IMR-90 (cell line): ENCODE results near the gene CRB1. TPM values are rescaled to one million over a fixed set of nuclear protein-coding genes. Genes with fewer than 3 reads are reported as not detected.

Experiments
- ATAC-seq: fragments of 200-7000 bp; cut with Tn5 transposase; 2 replicates; pipeline ENCODE4 v1.9.1; 2020; ENCODE audit warnings: low read depth, mild to moderate bottlenecking, moderate library complexity
- BruUV-seq: library from RNA; stranded (reverse); fragments of 400-500 nt; replicated peaks from 2 replicates; lab custom pipeline; 2021; lab: Mats Ljungman, UMichigan
- CTCF ChIA-PET: fragments of 300-600 bp; formaldehyde crosslinking; extraction: SDS; loops from one replicate; lab custom pipeline; 2021; ENCODE audit warnings: antibody characterized with exemption; lab: Yijun Ruan, JAX
- POLR2A ChIA-PET: fragments of 300-600 bp; sonication (Branson Sonifier 250); formaldehyde crosslinking; loops from one replicate; lab custom pipeline; 2022; ENCODE audit warnings: antibody characterized with exemption; ENCODE audit not compliant: unreplicated experiment; lab: Charles Lee
- DNase-seq: peaks from one replicate; pipeline ENCODE4 v3.0.0; 2013
- H2AFZ ChIP-seq: replicated peaks from 2 replicates; pipeline ENCODE3; 2013; ENCODE audit warnings: low read length, mild to moderate bottlenecking; ENCODE audit not compliant: poor library complexity
- H2AK5ac ChIP-seq: 2 replicates; pipeline ENCODE4 v1.6.1; 2013; ENCODE audit warnings: low read depth, low read length, inconsistent platforms
- H2AK9ac ChIP-seq: replicated peaks from 2 replicates; pipeline ENCODE3; 2013; ENCODE audit warnings: mild to moderate bottlenecking, low read depth, low read length, moderate library complexity; ENCODE audit not compliant: poor library complexity
- H2BK120ac ChIP-seq: 2 replicates; pipeline ENCODE4 v1.6.1; 2013; ENCODE audit warnings: low read depth, low read length, inconsistent platforms
- H2BK15ac ChIP-seq: 3 replicates; pipeline ENCODE4 v1.6.1; 2013; ENCODE audit warnings: low read depth, low read length, inconsistent platforms
- H2BK20ac ChIP-seq: 2 replicates; pipeline ENCODE4 v1.6.1; 2013; ENCODE audit warnings: low read depth, mild to moderate bottlenecking, inconsistent platforms, low read length, moderate library complexity
- H2BK5ac ChIP-seq: 2 replicates; pipeline ENCODE4 v1.6.1; 2013; ENCODE audit warnings: mild to moderate bottlenecking, low read depth, low read length, inconsistent platforms; ENCODE audit not compliant: poor library complexity, severe bottlenecking
- H3K14ac ChIP-seq: replicated peaks from 2 replicates; pipeline ENCODE4 v1.6.1; 2013; ENCODE audit warnings: low read depth, low read length, inconsistent platforms
- H3K18ac ChIP-seq: 2 replicates; pipeline ENCODE4 v1.6.1; 2013; ENCODE audit warnings: low read depth, low read length, control low read depth
- H3K23ac ChIP-seq: 2 replicates; pipeline ENCODE4 v1.6.1; 2013; ENCODE audit warnings: low read depth, low read length, inconsistent platforms
- H3K27ac ChIP-seq: 2 replicates; pipeline ENCODE4 v1.5.1; 2013; ENCODE audit warnings: mild to moderate bottlenecking, control low read depth, low read length; ENCODE audit not compliant: insufficient read depth
- H3K27me3 ChIP-seq: 2 replicates; pipeline ENCODE4 v1.6.1; 2013; ENCODE audit warnings: low read length; ENCODE audit not compliant: control insufficient read depth, insufficient read depth
- H3K36me3 ChIP-seq: 2 replicates; pipeline ENCODE4 v1.6.1; 2013; ENCODE audit warnings: low read length, mixed read lengths; ENCODE audit not compliant: control insufficient read depth, insufficient read depth
- H3K4ac ChIP-seq: 2 replicates; pipeline ENCODE4 v1.6.1; 2013; ENCODE audit warnings: low read depth, low read length, inconsistent platforms
- H3K4me1 ChIP-seq: 2 replicates; pipeline ENCODE4 v1.6.1; 2013; ENCODE audit warnings: low read length, mixed read lengths; ENCODE audit not compliant: control insufficient read depth, insufficient read depth
- H3K4me2 ChIP-seq: 2 replicates; pipeline ENCODE4 v1.6.1; 2013; ENCODE audit warnings: low read depth, mild to moderate bottlenecking, control low read depth, low read length, moderate library complexity
- H3K4me3 ChIP-seq: 2 replicates; pipeline ENCODE4 v1.5.1; 2013; ENCODE audit warnings: low read depth, mild to moderate bottlenecking, control low read depth, low read length, moderate library complexity; ENCODE audit not compliant: insufficient read depth
- H3K56ac ChIP-seq: 2 replicates; pipeline ENCODE4 v1.6.1; 2013; ENCODE audit warnings: low read length, inconsistent platforms; ENCODE audit not compliant: insufficient read depth; ENCODE audit errors: extremely low read depth
- H3K79me1 ChIP-seq, 2 experiments: 2 replicates each; pipeline ENCODE4 v1.6.1; 2013; ENCODE audit warnings: low read length in 2 of 2, inconsistent platforms in 1 of 2, low read depth in 1 of 2
- H3K9ac ChIP-seq: 2 replicates; pipeline ENCODE4 v1.6.1; 2013; ENCODE audit warnings: low read depth, low read length, control low read depth
- H3K9me1 ChIP-seq: 2 replicates; pipeline ENCODE4 v1.6.1; 2013; ENCODE audit warnings: low read length, inconsistent platforms; ENCODE audit not compliant: insufficient read depth
- H3K9me3 ChIP-seq: 2 replicates; pipeline ENCODE4 v1.6.1; 2013; ENCODE audit warnings: low read length; ENCODE audit not compliant: control insufficient read depth, insufficient read depth
- H4K20me1 ChIP-seq: 2 replicates; pipeline ENCODE4 v1.6.1; 2013; ENCODE audit warnings: low read length, inconsistent platforms; ENCODE audit not compliant: insufficient read depth
- H4K5ac ChIP-seq: 2 replicates; pipeline ENCODE4 v1.6.1; 2013; ENCODE audit warnings: mild to moderate bottlenecking, low read depth, low read length, control low read depth
- H4K8ac ChIP-seq, 2 experiments: 2 replicates each; pipeline ENCODE4 v1.6.1; 2013; ENCODE audit warnings: low read depth in 2 of 2, low read length in 2 of 2, control low read depth in 1 of 2, inconsistent platforms in 1 of 2
- H4K91ac ChIP-seq: 2 replicates; pipeline ENCODE4 v1.6.1; 2013; ENCODE audit warnings: low read depth, low read length, inconsistent platforms; ENCODE audit not compliant: insufficient read depth
- BHLHE40 ChIP-seq: fragments of 150-350 bp; IDR thresholded peaks from 2 replicates; pipeline ENCODE4 v1.6.1; 2016; ENCODE audit warnings: mild to moderate bottlenecking, low read depth, low read length
- CEBPB ChIP-seq: IDR thresholded peaks from 2 replicates; pipeline ENCODE4 v1.6.1; 2012; ENCODE audit warnings: low read depth, low read length, improper control_type of control experiment
- CHD1 ChIP-seq: IDR thresholded peaks from 2 replicates; pipeline ENCODE4 v1.6.1; 2012; ENCODE audit warnings: low read depth, low read length, improper control_type of control experiment
- CTCF ChIP-seq: conservative IDR thresholded peaks from 2 replicates; pipeline ENCODE4 v1.5.1; 2012; ENCODE audit warnings: mild to moderate bottlenecking, low read depth, low read length, improper control_type of control experiment
- FOS ChIP-seq: fragments of 150-350 bp; IDR thresholded peaks from 2 replicates; pipeline ENCODE4 v1.6.1; 2016; ENCODE audit warnings: low read depth, low read length
- MAFK ChIP-seq: IDR thresholded peaks from 2 replicates; pipeline ENCODE4 v1.6.1; 2012; ENCODE audit warnings: low read depth, low read length, improper control_type of control experiment
- MAZ ChIP-seq: IDR thresholded peaks from 2 replicates; pipeline ENCODE4 v1.6.1; 2012; ENCODE audit warnings: low read depth, mild to moderate bottlenecking, low read length, improper control_type of control experiment, moderate library complexity, borderline replicate concordance
- NFE2L2 ChIP-seq: fragments of 150-350 bp; IDR thresholded peaks from 2 replicates; pipeline ENCODE4 v1.6.1; 2016; ENCODE audit warnings: low read depth, mild to moderate bottlenecking, low read length
- RAD21 ChIP-seq: IDR thresholded peaks from 2 replicates; pipeline ENCODE4 v1.6.1; 2012; ENCODE audit warnings: low read length, improper control_type of control experiment
- RCOR1 ChIP-seq: IDR thresholded peaks from 2 replicates; pipeline ENCODE4 v1.6.1; 2012; ENCODE audit warnings: mild to moderate bottlenecking, low read length, improper control_type of control experiment; ENCODE audit not compliant: insufficient replicate concordance
- RFX5 ChIP-seq: IDR thresholded peaks from 2 replicates; pipeline ENCODE4 v1.8.0; 2012; ENCODE audit warnings: low read depth, mild to moderate bottlenecking, low read length, moderate library complexity
- SMC3 ChIP-seq: fragments of 150-350 bp; IDR thresholded peaks from 2 replicates; pipeline ENCODE4 v1.6.1; 2016; ENCODE audit warnings: low read depth, mild to moderate bottlenecking, antibody characterized with exemption, low read length, moderate library complexity
- USF2 ChIP-seq: fragments of 150-350 bp; IDR thresholded peaks from 2 replicates; pipeline ENCODE4 v1.6.1; 2017; ENCODE audit warnings: mild to moderate bottlenecking, antibody characterized with exemption, low read length, low read depth
- WGBS, 2 experiments: methylation state at CpG; one replicate each; pipeline versions ENCODE4 v1.1.5 to v1.1.7; 2013; ENCODE audit warnings: missing lambda C conversion rate in 2 of 2; ENCODE audit not compliant: insufficient read length in 1 of 2; ENCODE audit errors: extremely low coverage in 2 of 2; 5-methylcytosine and 5-hydroxymethylcytosine counted together
- dilution Hi-C: fragments of 300-500 bp; cut with HindIII; formaldehyde crosslinking; loops from one replicate; pipeline ENCODE4 v1.14.3; 2018; ENCODE audit warnings: low sequenced_read_pairs; ENCODE audit not compliant: unreplicated experiment
- in situ Hi-C: fragments of 300-500 bp; cut with MboI; formaldehyde crosslinking; loops from 3 replicates; pipeline ENCODE4 v1.14.3; 2019; ENCODE audit warnings: low sequenced_read_pairs, inconsistent platforms, mixed read lengths
- intact Hi-C: fragments of 100-400 bp; cut with micrococcal nuclease; formaldehyde crosslinking; loops from 2 replicates; pipeline ENCODE4 v1.10.0; 2022
- polyA plus RNA-seq, 3 experiments: library from polyadenylated mRNA; depleted of rRNA; stranded (reverse); fragments of >200 nt; gene quantifications; 2 replicates each; pipeline ENCODE4 v1.2.3, GENCODE V29; 2012; ENCODE audit warnings: low replicate concordance in 1 of 3
- total RNA-seq: library from RNA; depleted of rRNA; stranded (reverse); fragments of >200 nt; gene quantifications from 2 replicates; pipeline ENCODE4 v1.2.3, GENCODE V29; 2012

The CRB1 gene
- total and polyA plus RNA-seq, 2 of the 4 experiments (the other 2 are of a cell fraction) = not detected

- H4K8ac ChIP-seq = no peak overlapping the region
- ATAC-seq (no peak), DNase-seq (no peak)
- H3K27me3 ChIP-seq = no peaks in the 10 kb centered on the region; the same call in 1 of the 2 replicates
- H3K4me2 ChIP-seq = no peak overlapping the region
- H3K23ac ChIP-seq = no peak overlapping the region
- H2BK5ac ChIP-seq = no peak overlapping the region
- no peak overlapping the region for H2BK120ac ChIP-seq
- no peak overlapping the region for H3K27ac ChIP-seq
- H3K9me3 ChIP-seq = no peaks in the 10 kb centered on the region
- no peak overlapping the region for H3K4ac ChIP-seq
- intact Hi-C loops (no loop called here), in situ Hi-C loops (no loop called here), dilution Hi-C loops (no loop called here)
- H3K36me3 ChIP-seq = no peaks in the 10 kb centered on the region
- POLR2A ChIA-PET = no interaction called here
- WGBS, 2 experiments = no CpG with 5 or more reads among the region's 1 CpG
- H3K79me1 ChIP-seq = no peaks in the 10 kb centered on the region
- H3K56ac ChIP-seq = no peak overlapping the region
- no peak overlapping the region for H3K4me3 ChIP-seq
- CTCF ChIA-PET = no interaction called here
- H4K91ac ChIP-seq = no peak overlapping the region
- no peak overlapping the region for H2BK20ac ChIP-seq
- H4K20me1 ChIP-seq = no peaks in the 10 kb centered on the region
- TF ChIP-seq CTCF (no peak), RCOR1 (no peak), FOS (no peak), BHLHE40 (no peak), SMC3 (no peak), MAFK (no peak), CEBPB (no peak), CHD1 (no peak), NFE2L2 (no peak), MAZ (no peak), RFX5 (no peak), RAD21 (no peak), USF2 (no peak)
- no peak overlapping the region for H2AFZ ChIP-seq
- no TSS peak for BruUV-seq
- H3K14ac ChIP-seq = no peak overlapping the region
- H2AK9ac ChIP-seq = no peak overlapping the region
- H3K18ac ChIP-seq = no peak overlapping the region
- no peak overlapping the region for H4K5ac ChIP-seq
- no peaks in the 10 kb centered on the region for H3K4me1 ChIP-seq
- H2BK15ac ChIP-seq = no peak overlapping the region
- H3K9me1 ChIP-seq = no peaks in the 10 kb centered on the region
- no peak overlapping the region for H2AK5ac ChIP-seq
- H3K9ac ChIP-seq = no peak overlapping the region
These were observed 106.4 kb downstream of the CRB1 start for GRCh38 chr1:197374428-197374827.
